H9 (cell line): ENCODE measurements around the gene THAP4. TPM values are rescaled to one million over a fixed set of nuclear protein-coding genes. Genes with fewer than 3 reads are reported as not detected.

Source experiments
- DNase-seq: peaks from one replicate; pipeline ENCODE4 v3.0.0-alpha.2; 2017
- H2AFZ ChIP-seq: one replicate; pipeline ENCODE4 v1.6.1; 2013; ENCODE audit warnings: mild to moderate bottlenecking, low read length, control low read depth, moderate library complexity
- H2AK5ac ChIP-seq: 2 replicates; pipeline ENCODE4 v1.6.1; 2013; ENCODE audit warnings: low read length, control low read depth, mixed read lengths; ENCODE audit not compliant: insufficient read length
- H2BK120ac ChIP-seq: one replicate; pipeline ENCODE4 v1.6.1; 2013; ENCODE audit warnings: low read depth, mild to moderate bottlenecking, low read length, control low read depth, inconsistent platforms; ENCODE audit not compliant: poor library complexity, severe bottlenecking
- H2BK12ac ChIP-seq: 2 replicates; pipeline ENCODE4 v1.6.1; 2013; ENCODE audit warnings: low read length, control low read depth, mixed read lengths, low read depth; ENCODE audit not compliant: insufficient read length
- H2BK15ac ChIP-seq: 2 replicates; pipeline ENCODE4 v1.6.1; 2013; ENCODE audit warnings: low read depth, low read length, control low read depth
- H2BK20ac ChIP-seq: one replicate; pipeline ENCODE4 v1.6.1; 2013; ENCODE audit warnings: low read depth, mild to moderate bottlenecking, low read length, control low read depth, inconsistent platforms; ENCODE audit not compliant: poor library complexity, severe bottlenecking
- H2BK5ac ChIP-seq: 2 replicates; pipeline ENCODE4 v1.6.1; 2013; ENCODE audit warnings: low read length, control low read depth, mixed read lengths; ENCODE audit not compliant: insufficient read length
- H3K14ac ChIP-seq: 2 replicates; pipeline ENCODE4 v1.6.1; 2013; ENCODE audit warnings: low read length, control low read depth; ENCODE audit not compliant: insufficient read depth
- H3K18ac ChIP-seq: 2 replicates; pipeline ENCODE4 v1.6.1; 2013; ENCODE audit warnings: low read depth, mild to moderate bottlenecking, mixed read lengths, low read length, control low read depth; ENCODE audit not compliant: insufficient read length
- H3K23ac ChIP-seq: 2 replicates; pipeline ENCODE4 v1.6.1; 2013; ENCODE audit warnings: low read length, control low read depth, mixed read lengths, low read depth; ENCODE audit not compliant: insufficient read length
- H3K23me2 ChIP-seq: 2 replicates; pipeline ENCODE4 v1.6.1; 2013; ENCODE audit warnings: low read depth, mild to moderate bottlenecking, mixed read lengths, low read length, control low read depth; ENCODE audit not compliant: insufficient read length, poor library complexity, severe bottlenecking
- H3K27ac ChIP-seq: 2 replicates; pipeline ENCODE4 v1.5.1; 2013; ENCODE audit warnings: low read length, control low read depth, mixed read lengths, low read depth; ENCODE audit not compliant: insufficient read length
- H3K27me3 ChIP-seq: 2 replicates; pipeline ENCODE4 v1.6.1; 2013; ENCODE audit warnings: low read length, control low read depth, inconsistent platforms; ENCODE audit not compliant: insufficient read depth
- H3K4ac ChIP-seq: 2 replicates; pipeline ENCODE4 v1.6.1; 2013; ENCODE audit warnings: low read depth, mild to moderate bottlenecking, control low read depth, inconsistent platforms, low read length, moderate library complexity
- H3K4me1 ChIP-seq: 2 replicates; pipeline ENCODE4 v1.6.1; 2013; ENCODE audit warnings: low read length, control low read depth, inconsistent platforms; ENCODE audit not compliant: insufficient read depth
- H3K4me2 ChIP-seq: 2 replicates; pipeline ENCODE4 v1.6.1; 2013; ENCODE audit warnings: low read length, control low read depth, mixed read lengths; ENCODE audit not compliant: insufficient read length, insufficient read depth
- H3K56ac ChIP-seq: 2 replicates; pipeline ENCODE4 v1.6.1; 2013; ENCODE audit warnings: low read depth, mild to moderate bottlenecking, mixed read lengths, low read length, control low read depth; ENCODE audit not compliant: insufficient read length
- H3K79me1 ChIP-seq: 2 replicates; pipeline ENCODE4 v1.6.1; 2013; ENCODE audit warnings: low read depth, mild to moderate bottlenecking, moderate library complexity, low read length, control low read depth, inconsistent platforms; ENCODE audit not compliant: insufficient read depth, poor library complexity, severe bottlenecking
- H3K79me2 ChIP-seq: 2 replicates; pipeline ENCODE4 v1.6.1; 2013; ENCODE audit warnings: low read length, control low read depth, inconsistent platforms; ENCODE audit not compliant: insufficient read depth
- H3K9ac ChIP-seq: 2 replicates; pipeline ENCODE4 v1.6.1; 2013; ENCODE audit warnings: low read length, control low read depth, mixed read lengths; ENCODE audit not compliant: insufficient read length; ENCODE audit errors: extremely low read depth
- H3K9me3 ChIP-seq: one replicate; pipeline ENCODE4 v1.6.1; 2013; ENCODE audit warnings: low read depth, low read length, inconsistent platforms; ENCODE audit not compliant: control insufficient read depth
- H3T11ph ChIP-seq: one replicate; pipeline ENCODE4 v1.6.1; 2013; ENCODE audit warnings: mild to moderate bottlenecking, low read length, control low read depth, inconsistent platforms
- H4K20me1 ChIP-seq: one replicate; pipeline ENCODE4 v1.6.1; 2013; ENCODE audit not compliant: control insufficient read depth, insufficient read length, insufficient read depth
- H4K5ac ChIP-seq: 2 replicates; pipeline ENCODE4 v1.6.1; 2013; ENCODE audit warnings: low read depth, mild to moderate bottlenecking, mixed read lengths, low read length, control low read depth; ENCODE audit not compliant: insufficient read length
- H4K8ac ChIP-seq: replicated peaks from 2 replicates; pipeline ENCODE4 v1.6.1; 2013; ENCODE audit warnings: low read length, control low read depth, mixed read lengths, low read depth; ENCODE audit not compliant: insufficient read length
- H4K91ac ChIP-seq: 2 replicates; pipeline ENCODE4 v1.6.1; 2013; ENCODE audit warnings: low read depth, mild to moderate bottlenecking, moderate library complexity, mixed read lengths, low read length, control low read depth; ENCODE audit not compliant: insufficient read length
- H3K27ac Mint-ChIP-seq, 3 experiments: 2 replicates in 2 of 3; 3 replicates in 1 of 3; pipeline ENCODE4 v1.8.0; 2020 to 2021; ENCODE audit warnings: mixed read lengths in 3 of 3, mild to moderate bottlenecking in 1 of 3, moderate library complexity in 1 of 3
- H3K27me3 Mint-ChIP-seq: 2 replicates; pipeline ENCODE4 v1.8.0; 2021; ENCODE audit warnings: low read depth, mild to moderate bottlenecking, moderate library complexity, mixed read lengths
- H3K36me3 Mint-ChIP-seq, 3 experiments: 2 replicates in 2 of 3; 3 replicates in 1 of 3; pipeline ENCODE4 v1.8.0; 2020 to 2021; ENCODE audit warnings: low read depth in 3 of 3, mixed read lengths in 3 of 3; ENCODE audit not compliant: insufficient read depth in 1 of 3
- H3K4me1 Mint-ChIP-seq, 2 experiments: 2 replicates each; pipeline ENCODE4 v1.8.0; 2020; ENCODE audit warnings: mixed read lengths in 2 of 2
- H3K4me3 Mint-ChIP-seq, 2 experiments: 2 replicates in 1 of 2; 3 replicates in 1 of 2; pipeline ENCODE4 v1.8.0; 2020 to 2021; ENCODE audit warnings: mild to moderate bottlenecking in 2 of 2, mixed read lengths in 2 of 2, moderate library complexity in 1 of 2
- H3K9me3 Mint-ChIP-seq, 2 experiments: 2 replicates in 1 of 2; 3 replicates in 1 of 2; pipeline ENCODE4 v1.8.0; 2020; ENCODE audit warnings: mild to moderate bottlenecking in 2 of 2, mixed read lengths in 2 of 2, moderate library complexity in 1 of 2
- CTCF ChIP-seq: fragments of 200-600 bp; sonication (generic); conservative IDR thresholded peaks from 3 replicates; pipeline ENCODE4 v1.8.0; 2021; ENCODE audit warnings: antibody characterized with exemption, mild to moderate bottlenecking
- WGBS: extraction: QIAGEN DNeasy Blood & Tissue Kit; methylation state at CpG from one replicate; pipeline ENCODE4 v1.1.7; 2013; ENCODE audit warnings: missing lambda C conversion rate, low lambda C conversion rate, mixed read lengths; ENCODE audit not compliant: insufficient read length; ENCODE audit errors: extremely low coverage; 5-methylcytosine and 5-hydroxymethylcytosine counted together
- long read RNA-seq: library from polyadenylated mRNA; unstranded; transcript quantifications from one replicate; pipeline ENCODE4 v2.0.0, GENCODE V29; 2020
- total RNA-seq: library from RNA; stranded (reverse); gene quantifications from 2 replicates; pipeline ENCODE4 v1.2.1, GENCODE V29; 2021

The THAP4 gene
- 70.6 and 71.4 TPM in 2 replicates for total RNA-seq
- long read RNA-seq, transcript THAP4-204 (6 exons, 2,367 nt) = major isoform, 47 of 72 reads
- long read RNA-seq, partial matches to known transcripts = 15 of 72 reads
- long read RNA-seq, other reads (novel, unspliced or antisense) = 10 of 72 reads

DNA sequence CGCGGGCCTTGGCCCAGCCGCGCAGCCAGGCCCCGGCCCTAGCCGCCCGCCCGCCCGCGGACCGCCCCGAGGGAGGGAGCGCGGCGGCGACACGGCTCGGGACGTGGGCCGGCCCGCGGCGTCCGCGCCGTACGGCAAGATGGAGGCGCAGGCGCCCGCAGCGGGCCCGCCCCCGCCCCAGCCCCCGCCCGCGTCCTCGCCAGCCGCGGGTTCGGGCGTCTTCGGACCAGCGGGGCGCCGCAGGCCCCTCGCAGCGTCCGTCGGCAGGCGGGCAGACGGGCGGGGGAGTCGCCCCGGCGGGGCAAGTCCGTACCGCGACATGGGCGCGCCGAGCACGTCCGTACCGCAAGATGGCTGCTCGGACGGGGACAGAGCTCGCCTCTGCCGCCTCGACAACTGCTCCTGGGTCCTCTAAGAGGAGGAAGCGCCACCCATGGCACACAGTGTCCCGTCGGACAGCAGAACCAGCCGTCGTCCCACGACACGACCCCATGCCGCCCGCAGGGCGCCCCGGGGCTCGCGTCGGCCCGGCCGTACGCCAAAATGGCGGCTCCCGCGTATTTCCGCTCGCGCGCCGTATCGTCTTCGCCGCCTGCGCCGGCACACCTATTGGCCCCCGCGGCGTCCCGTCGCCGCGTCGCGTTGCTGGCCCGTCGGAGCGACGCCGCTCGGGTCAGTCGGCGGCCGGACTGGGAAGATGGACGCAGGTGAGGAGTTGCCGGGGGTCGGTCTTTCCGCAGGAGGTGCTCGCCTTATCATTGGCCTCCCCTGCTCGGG, at the start of gene THAP4, which contains the start of gene ATG4B:
Gene THAP4 (minus strand): TSS at position 141 of the 777 bp plus-strand sequence. CDS start 141 bp downstream, outside the sequence.
Gene ATG4B (plus strand): TSS at position 676 of the 777 bp plus-strand sequence. CDS start 22 bp downstream, at position 698.
- Histone ChIP-seq H3K4ac (no peak within 1 kb of the TSS), H3K9me3 (peaks cover 6% of the 10 kb centered on the region), H2BK12ac (no peak within 1 kb of the TSS), H3K4me1 (peaks cover 3% of the 10 kb centered on the region), H3K23ac (no peak within 1 kb of the TSS), H3T11ph (no peak within 1 kb of the TSS), H4K8ac (no peak within 1 kb of the TSS), H3K4me2 (peak within 1 kb of the TSS; percentile 94), H3K79me1 (peaks cover 18% of the 10 kb centered on the region), H2AFZ (no peak within 1 kb of the TSS), H2AK5ac (no peak within 1 kb of the TSS), H4K91ac (no peak within 1 kb of the TSS), H2BK120ac (no peak within 1 kb of the TSS), H4K5ac (no peak within 1 kb of the TSS), H3K23me2 (peaks cover 8% of the 10 kb centered on the region), H2BK5ac (peak within 1 kb of the TSS; percentile 89), H3K27ac (peak within 1 kb of the TSS; percentile 34), H2BK15ac (no peak within 1 kb of the TSS), H3K14ac (peak within 1 kb of the TSS; percentile 99), H2BK20ac (no peak within 1 kb of the TSS), H4K20me1 (no peaks in the 10 kb centered on the region), H3K56ac (no peak within 1 kb of the TSS), H3K9ac (peak within 1 kb of the TSS; percentile 94), H3K27me3 (no peaks in the 10 kb centered on the region), H3K79me2 (peaks cover 36% of the 10 kb centered on the region; the same call in 1 of the 2 replicates), H3K18ac (peak within 1 kb of the TSS; percentile 100)
- Mint-ChIP-seq H3K27me3 (no peaks in the 10 kb centered on the region), H3K9me3 (peaks cover 4 to 8% of the 10 kb centered on the region in 2 experiments; a peak in 4 of 5 replicates), H3K4me3 (peak within 1 kb of the TSS; percentile 90 to 91), H3K36me3 (peaks cover 35 to 49% (median 43%) of the 10 kb centered on the region in 3 experiments), H3K4me1 (peaks cover 31 to 33% of the 10 kb centered on the region in 2 experiments), H3K27ac (peak within 1 kb of the TSS; percentile 59 to 94 (median 68); a peak in 5 of 7 replicates)
- TF ChIP-seq CTCF = no peak
- WGBS = no CpG with 5 or more reads among the region's 123 CpGs
- peak; percentile 86 for DNase-seq
